Measurements from ENCODE around the gene CREB5.
A peak's percentile ranks its signal among the peaks of the same experiment; 100 is the strongest.

The CREB5 gene

DNA sequence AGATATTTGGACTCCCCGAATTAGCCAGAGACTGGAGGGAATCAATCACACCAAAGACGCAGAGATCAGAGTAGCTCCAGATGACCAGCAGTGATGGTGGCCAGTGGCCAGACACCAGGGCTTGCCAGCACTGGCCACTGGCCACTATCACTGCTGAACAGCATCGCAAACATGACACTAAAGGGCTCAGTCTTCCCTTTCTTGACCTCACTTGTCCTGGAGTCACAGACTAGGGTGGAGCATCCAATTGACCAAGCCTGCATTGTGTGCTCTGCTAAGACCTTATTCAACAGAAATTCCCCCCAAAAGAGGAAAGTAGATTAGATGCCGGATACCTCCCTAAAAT, 234.7 kb downstream of the CREB5 start:
- H3K4me3 ChIP-seq, result no peak overlapping the region

DNA sequence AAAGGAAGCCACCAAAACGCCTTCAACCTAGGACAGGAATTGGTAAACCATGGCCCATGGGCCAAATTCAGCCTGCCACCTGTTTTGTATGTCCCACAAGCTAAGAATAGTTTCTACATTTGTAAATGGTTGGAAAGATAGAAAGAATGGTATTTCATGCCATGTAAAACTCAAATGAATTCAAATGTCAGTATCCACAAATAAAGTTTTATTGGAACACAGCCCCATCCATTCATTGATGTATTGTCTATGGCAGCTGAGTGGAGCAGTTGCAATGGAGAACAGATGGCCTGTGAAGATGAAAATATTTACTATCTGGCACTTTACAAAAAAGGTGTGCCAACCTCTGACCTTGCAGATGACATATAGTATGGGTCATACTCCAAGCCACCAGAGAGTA, 236.9 kb downstream of the CREB5 start:
- Histone ChIP-seq H3K27ac (no peak overlapping the region), H3K4me3 (no peak overlapping the region)

More for the DNA sequence above, 234.7 kb downstream of the CREB5 start:
- H3K27ac ChIP-seq, result no peak overlapping the region

DNA sequence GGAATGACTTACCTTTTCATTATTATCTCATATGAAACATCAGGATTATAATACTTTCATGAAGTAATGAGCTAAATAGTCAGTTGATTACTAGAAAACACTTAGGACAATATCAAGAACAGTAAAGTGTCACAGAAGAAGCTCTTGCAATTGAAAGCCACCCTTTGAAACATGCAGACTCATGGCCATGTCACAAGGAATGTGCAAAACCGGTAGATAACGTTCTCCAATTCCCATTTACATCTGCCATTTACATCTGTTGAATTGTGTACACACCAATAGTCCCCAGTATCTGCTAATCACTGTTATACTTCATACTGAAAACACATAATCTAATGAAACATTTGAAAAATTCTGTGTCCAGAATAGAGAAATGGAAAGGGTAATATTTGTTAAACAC, 237.5 kb downstream of the CREB5 start:
- Histone ChIP-seq H3K4me3 (no peak overlapping the region), H3K27ac (no peak overlapping the region)

DNA sequence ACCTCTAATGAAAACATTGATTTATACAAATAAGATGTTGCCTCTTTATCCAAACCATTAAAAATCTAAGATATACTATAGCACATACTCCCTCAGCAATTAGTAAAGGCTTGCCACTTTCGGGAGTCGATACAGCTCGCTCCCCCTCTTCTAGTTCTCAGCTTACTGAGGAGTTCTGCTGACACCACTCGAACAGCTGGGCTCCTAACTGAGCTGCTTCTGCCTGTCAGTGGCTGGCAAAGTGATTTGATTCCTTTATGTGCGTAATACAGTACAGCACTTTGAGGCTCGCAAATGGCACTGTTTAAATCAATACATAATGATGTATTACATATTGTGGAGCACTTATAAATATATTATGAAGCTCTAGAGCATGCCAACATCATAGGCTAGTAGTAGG, 241.8 kb downstream of the CREB5 start:
- no peak overlapping the region for H3K27ac ChIP-seq
- no peak overlapping the region for H3K4me3 ChIP-seq

DNA sequence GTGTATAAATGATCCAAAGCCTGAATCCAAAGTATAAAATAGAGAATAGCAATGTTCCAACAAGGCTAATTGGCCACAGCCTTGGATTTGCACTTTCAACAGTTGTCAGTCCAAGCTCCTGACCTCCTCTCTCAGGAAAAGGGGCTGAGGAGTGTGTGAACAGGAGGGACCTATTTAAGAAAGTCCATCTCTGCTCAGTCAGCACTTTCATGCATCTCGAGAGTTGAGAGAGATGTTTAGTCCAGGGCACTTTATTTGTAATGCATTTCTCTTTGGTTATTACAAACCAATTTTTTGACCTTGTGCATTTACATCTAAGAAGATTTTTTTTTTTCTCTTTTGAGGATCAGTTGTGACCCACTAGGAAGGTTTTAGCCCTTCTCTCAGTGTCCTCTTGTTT, 244.2 kb downstream of the CREB5 start:
- Histone ChIP-seq H3K27ac (no peak overlapping the region), H3K4me3 (no peak overlapping the region)

DNA sequence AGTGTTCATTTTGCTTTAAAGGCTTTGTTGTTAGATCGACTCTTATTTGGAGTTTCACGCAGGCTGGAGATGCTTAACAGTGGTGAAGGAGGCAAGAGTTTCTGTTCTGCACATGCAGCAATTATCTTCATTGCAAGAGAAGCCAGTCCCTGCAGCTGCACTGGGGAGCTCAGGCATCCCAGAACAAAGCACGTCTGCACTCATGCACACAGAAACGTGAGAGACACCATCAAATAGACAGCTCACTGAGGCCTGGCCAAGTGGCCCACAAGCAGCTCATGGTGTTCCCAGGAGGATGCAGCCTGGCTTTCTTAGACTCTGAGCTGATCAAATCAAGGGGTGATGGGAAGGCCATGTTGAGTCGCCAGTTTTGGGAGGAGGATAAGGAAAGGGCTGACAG, 246.1 kb downstream of the CREB5 start:
- Histone ChIP-seq H3K4me3 (no peak overlapping the region), H3K27ac (no peak overlapping the region)

DNA sequence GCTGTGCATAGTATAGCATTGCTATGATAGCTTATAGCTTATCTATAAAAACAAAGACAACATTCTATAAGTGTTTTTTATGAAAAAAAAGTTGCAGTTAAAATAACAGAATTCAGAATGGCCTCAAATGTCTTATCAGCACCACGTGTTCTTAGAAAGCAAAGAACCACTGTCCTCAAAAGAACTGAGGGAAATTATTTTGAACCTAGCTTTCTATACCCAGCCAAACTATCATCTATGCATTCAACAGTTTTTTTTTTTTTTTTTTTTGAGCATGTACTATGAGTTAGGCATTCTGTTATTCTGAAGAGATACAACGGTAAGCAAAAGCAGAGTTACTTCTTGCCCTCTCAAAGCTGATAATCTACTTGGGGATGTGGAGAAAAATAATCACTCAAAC, 247.8 kb downstream of the CREB5 start:
- no peak overlapping the region for H3K27ac ChIP-seq
- no peak overlapping the region for H3K4me3 ChIP-seq

DNA sequence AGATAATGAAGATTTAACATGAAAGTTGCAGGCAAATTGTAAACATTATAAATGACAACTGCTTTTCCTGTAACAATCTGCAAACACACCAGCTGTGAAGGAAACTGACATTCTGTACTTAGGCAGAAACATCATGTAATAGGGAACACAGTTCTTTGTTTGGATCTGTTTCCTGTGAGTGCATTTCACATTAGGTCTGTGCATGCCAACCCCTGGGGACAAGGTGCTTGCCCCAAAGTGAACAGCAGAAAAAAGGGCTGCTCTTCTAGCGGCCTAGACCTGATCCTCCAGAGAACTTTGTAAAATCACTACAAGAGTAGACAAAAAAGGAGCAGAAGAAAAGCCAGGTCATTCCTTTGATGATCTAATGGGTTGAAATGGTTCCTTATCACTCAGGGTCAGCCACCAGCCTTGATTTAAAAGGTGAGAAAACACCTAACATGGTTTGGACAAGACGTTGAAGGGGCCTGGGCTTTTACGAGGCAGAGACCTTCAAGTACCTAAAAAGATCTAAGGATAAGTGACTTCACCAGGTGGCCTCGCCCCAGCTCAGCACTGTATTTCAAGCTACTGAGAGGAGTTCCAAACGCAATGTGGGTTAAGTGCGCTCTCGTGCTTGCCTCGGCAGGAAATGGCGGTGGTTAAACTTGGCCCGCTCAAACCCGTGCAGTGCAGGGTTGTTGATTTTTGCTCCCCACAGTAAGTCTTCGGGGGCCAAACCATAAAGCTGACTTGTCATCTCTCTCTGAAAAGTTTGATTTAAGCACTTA, 249.7 kb downstream of the CREB5 start:
- H3K27ac ChIP-seq, result no peak overlapping the region

DNA sequence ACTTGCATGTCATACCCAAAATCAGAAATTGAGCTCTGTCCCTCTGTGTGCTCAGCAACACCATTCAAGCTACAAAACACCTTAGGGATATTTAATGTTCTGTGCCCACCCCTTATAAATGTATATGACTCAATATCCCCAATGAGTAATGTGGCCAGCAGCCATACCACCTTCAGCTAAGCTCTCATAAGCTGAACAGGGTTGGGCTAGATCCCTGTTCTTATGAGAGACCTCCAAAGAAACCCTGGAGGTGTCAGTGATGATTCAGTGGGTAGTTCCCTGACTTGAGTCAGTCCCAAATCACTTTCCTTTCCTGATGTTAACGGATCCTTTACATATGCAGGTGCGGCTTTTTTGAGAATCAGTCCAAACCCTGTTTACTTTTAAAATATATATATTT, 253.8 kb downstream of the CREB5 start:
- Histone ChIP-seq H3K27ac (no peak overlapping the region), H3K4me3 (no peak overlapping the region)

More for the DNA sequence above, 249.7 kb downstream of the CREB5 start:
- H3K4me3 ChIP-seq, result no peak overlapping the region

DNA sequence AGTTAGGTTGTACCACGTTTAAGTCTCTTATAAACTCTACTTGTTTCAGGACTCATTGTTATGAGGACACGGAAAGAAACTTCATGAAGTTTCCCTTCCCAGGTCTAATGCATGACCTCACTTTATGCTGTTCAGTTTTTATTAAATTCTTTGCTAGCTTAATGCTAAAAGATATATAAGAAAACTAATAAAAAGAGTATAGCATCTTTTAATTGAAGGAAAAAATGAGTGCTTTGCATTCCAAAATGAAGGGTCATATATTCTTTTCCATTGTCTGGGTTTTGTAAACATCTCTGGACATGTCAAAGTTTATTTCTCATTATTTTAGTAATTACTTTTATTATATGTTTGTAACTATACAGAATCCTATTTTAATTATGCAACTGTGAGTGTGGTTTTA, 255.8 kb downstream of the CREB5 start:
- H3K4me3 ChIP-seq, result no peak overlapping the region
- no peak overlapping the region for H3K27ac ChIP-seq

DNA sequence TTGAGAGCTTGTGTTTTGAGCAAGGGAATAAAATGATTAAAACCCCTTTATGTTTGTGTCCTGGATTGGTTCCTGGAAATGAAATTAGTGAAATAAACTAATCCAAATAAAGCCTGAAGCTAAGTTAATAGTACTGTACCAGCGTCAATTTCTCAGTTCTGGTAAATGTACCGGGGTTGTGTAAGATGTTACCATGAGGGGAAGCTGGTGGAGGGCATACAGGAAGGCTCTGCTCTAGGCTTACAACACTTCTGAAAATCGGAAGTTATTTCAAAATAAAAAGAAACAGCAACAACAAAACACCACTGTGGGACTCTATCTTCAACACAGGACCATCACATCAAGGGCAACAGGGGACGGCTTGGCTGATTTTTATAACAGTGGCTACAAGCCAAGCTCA, 257.0 kb downstream of the CREB5 start:
- Histone ChIP-seq H3K27ac (peak overlapping the region in 1 of 21 experiments; percentile 38), H3K4me3 (no peak overlapping the region)

DNA sequence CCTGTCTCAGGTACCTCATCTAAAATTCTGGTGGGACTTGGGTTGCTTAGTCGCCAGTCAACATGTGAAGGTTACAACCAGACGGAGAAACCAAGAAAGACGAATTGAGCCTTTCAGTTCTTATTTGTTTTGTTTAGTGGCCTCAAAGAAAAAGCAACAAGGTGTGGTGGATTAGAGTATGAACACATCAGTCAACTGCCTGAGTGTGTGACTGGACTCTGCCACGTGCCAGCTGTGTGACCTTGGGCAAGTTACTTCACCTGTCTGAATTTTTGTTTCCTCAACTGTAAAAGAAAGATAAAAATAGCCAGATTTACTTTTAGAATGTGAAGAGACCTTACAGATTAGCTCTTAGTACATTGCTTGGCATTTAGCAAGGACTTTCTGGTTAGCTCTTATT, 259.2 kb downstream of the CREB5 start:
- no peak overlapping the region for H3K27ac ChIP-seq
- no peak overlapping the region for H3K4me3 ChIP-seq

DNA sequence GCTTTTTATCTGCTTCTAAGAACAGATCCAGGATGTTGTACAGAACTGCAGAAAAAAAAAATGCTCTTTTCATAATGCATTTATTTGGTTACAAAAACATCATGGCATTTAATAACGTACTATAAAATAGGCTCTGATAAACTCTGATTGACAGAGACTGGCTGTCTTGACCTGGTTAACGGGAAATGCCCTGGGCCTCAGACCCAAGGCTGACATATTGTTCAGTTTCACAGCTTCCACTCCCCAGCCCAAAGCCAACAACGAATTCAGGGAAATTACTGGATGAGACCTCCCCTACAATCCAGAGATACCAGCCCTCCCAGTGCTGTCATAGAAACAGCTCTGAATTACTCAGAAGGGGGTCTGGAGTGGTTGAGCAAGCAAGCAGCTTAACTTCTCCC, 260.1 kb downstream of the CREB5 start:
- Histone ChIP-seq H3K4me3 (no peak overlapping the region), H3K27ac (no peak overlapping the region)

DNA sequence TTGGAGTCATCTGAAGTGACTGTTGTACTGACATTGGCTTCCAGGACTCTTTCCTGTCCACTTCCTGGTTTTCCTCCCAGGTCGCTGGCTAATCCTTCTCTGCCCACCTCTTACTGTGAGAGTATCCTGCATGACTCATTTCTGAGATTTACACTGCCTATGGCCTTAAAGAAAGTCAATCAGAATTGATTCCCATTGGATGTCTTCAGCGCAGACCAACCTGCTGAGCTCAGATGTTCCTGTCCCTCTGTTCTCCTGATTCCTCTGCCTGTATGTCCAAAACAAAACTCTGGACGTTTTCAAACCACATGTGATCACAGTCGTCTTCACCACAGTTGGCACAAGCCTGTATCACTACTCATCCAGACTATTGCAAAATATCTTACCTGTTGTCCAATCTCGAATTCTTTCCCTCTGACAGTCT, 262.1 kb downstream of the CREB5 start:
- no peak overlapping the region for H3K4me3 ChIP-seq
- H3K27ac ChIP-seq, result no peak overlapping the region

DNA sequence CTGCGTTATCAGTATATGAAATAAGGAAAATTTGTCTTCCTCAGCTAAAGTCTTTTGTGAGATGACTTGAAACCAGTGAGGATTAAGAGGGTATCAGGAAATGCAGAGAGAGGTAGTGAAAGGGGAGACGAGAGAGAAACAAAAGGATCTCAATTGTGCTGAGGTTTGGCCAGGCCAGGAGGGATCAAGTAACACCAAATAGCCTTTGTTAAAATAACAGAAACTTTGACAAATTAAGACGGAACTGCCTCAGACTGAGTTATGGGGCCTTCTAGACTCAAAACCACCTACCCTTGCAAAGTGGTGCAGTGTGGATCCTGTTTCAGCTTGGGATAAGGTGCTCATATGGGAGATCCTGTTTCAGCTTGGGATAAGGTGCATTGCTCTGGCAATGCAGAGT, 263.1 kb downstream of the CREB5 start:
- Histone ChIP-seq H3K4me3 (no peak overlapping the region), H3K27ac (no peak overlapping the region)

DNA sequence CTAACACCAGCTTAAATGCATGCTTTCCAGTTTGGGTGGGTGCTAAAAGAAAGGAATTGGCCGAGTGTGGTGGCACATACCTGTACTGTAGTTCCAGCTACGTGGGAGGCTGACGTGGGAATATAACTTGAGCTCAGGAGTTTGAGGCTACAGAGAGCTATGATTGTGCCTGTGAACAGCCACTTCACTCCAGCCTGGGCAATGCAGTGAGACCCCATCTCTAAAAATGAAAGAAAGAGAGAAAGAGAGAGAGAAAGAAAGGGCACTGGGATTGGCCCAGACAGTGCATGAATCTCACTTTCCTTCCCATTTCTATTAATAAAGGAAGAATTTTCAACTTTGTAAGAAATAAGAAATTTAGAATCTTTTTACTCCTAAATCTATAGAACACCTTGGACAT, 265.4 kb downstream of the CREB5 start:
- Histone ChIP-seq H3K4me3 (no peak overlapping the region), H3K27ac (no peak overlapping the region)

DNA sequence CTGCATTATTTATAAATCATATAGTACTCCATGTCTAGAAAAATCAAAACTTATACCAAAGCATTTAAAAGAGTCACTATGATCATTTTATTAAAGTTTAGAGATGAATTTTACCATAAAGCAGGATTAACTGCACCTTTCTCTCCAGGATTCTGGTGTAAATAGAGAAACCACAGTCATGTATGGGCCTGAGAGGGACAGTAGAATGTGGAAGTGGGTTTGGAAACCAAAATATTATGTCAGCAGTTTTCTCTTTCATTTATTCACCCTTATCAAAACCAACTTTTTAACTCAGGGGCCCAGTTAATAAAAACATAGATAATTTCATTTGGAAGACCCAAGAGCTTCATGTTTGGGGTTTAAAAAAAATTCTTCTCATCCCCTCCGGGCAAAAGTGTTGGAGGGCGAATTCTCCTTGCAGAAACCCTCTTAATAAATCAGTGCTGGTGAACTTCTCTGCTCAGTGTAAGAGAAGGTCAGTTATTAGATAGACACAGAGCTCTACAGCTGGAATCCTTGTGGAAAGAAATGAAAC, 266.2 kb downstream of the CREB5 start:
- no peak overlapping the region for H3K27ac ChIP-seq

DNA sequence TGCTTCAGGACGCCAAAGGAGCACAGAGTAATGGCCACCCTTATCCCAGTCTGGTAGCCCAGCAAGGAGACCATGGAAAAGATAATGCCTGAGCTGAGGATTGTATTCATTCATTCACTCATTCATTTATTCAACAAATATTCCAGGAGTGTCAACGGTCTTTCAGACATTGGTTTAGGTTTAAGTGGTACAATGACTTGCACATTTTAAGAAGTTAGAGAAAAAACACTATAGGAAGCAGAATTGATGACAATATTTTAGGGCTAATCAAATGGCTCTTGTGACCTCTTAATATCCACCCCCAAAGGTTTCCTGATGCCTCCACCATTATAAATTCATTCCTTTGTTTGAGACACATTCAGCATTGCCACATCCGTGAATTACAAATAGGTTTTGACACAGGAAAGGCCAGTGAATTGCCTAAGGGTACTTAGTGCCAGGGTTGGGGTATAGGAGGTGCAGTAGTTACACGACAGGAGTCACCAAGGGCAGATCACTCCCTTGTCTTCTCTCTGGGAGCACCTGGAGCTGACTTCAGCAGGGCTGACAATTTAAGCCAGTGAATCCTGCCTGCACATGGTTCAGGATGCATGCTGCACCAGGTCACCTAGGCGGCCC, 269.5 kb downstream of the CREB5 start:
- Histone ChIP-seq H3K27ac (no peak overlapping the region), H3K4me3 (no peak overlapping the region)

More for the DNA sequence above, 266.2 kb downstream of the CREB5 start:
- H3K4me3 ChIP-seq, result no peak overlapping the region

DNA sequence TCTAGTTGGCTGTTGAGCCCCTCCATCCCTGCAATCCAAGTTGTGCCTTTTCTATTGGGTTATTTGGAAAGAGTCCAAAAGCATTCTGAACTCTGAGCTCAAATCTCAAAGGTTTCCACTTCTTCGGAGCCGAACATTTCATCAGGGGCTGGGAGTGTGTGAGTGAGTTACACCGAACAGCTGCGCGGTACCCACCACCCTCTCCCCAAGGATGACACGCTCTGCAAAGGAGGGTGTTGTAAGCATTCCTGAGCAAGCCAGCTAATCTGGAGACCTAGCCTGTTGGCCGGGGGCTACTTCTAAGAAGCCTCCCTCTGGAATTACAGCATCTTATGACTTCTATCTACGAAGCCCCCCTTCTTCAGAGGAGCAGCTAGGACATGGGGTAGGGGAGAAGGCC, 270.5 kb downstream of the CREB5 start:
- Histone ChIP-seq H3K27ac (no peak overlapping the region), H3K4me3 (no peak overlapping the region)

DNA sequence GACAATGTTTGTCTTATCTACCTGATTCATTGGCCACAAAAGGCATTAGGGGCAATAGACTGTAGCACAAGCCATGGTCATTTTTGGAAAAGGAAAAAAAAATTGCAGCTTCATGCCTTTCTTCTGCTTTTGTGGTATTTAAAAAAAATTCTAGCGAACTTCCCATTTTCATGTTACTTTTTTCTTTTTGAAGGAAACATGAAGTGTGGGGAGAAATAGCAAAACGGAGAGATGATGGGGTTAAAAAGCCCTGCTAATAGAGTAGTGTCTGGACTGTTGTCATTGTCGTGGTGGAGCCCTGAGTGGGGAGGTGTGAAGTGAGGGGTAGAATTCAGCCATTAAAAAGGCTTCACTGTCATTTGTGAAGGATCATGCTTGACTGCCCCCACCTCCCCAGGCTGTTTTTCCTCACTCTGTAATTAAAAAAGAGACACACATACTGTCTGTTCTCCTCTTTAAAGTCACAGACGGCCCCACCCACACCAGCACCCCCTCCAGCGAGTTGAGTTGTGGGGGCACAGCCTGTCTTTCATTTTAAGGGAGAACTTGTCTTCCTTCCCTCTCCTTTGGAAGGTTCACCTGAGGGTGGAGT, 272.4 kb downstream of the CREB5 start:
- no peak overlapping the region for H3K4me3 ChIP-seq
- peak overlapping the region in 18 of 21 experiments; percentile 13 to 76 (median 62) for H3K27ac ChIP-seq

DNA sequence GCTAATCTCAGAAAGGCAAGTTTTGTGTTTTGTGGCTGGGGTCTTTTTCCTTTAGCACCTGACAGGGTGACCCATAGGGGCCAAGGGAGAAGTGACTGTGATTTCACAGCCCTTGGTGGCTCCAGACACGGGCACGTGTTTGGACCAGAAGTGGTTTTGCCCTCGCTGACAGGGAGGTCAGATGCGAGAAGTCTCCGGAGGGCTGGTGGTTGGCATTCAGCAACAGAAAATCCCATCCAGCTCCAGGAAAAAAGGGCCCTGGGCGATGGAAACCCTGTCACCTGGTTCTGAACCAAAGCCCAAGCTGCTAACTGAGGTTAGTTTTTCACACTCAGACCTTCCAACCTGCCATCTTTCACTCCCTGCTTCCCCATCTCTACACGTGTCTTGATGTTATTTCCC, 272.9 kb downstream of the CREB5 start:
- peak overlapping the region in 3 of 7 experiments; percentile 26 to 38 (median 35) for H3K4me3 ChIP-seq
- H3K27ac ChIP-seq, result peak overlapping the region in 18 of 21 experiments; percentile 13 to 76 (median 62)
